Tibial nerve (tissue), 3 donors: Measurements from ENCODE around the gene ZFC3H1.

Experiments
- POLR2A ChIP-seq, 2 donors: fragments of 450-650 bp; IDR thresholded peaks; one replicate each; pipeline ENCODE4 v1.6.1; 2017; ENCODE audit warnings: antibody characterized with exemption in 2 of 2, mild to moderate bottlenecking in 2 of 2, moderate library complexity in 2 of 2
- TF ChIP-seq, protein P1 (sequence below), 5 experiments: fragments of 200-600 bp in 3 of 5; fragments of 450-650 bp in 2 of 5; sonication (generic) in 3 of 5; IDR thresholded peaks; one replicate each; pipeline ENCODE4 v1.5.1; 2016 to 2019; ENCODE audit warnings: antibody characterized with exemption in 5 of 5, mild to moderate bottlenecking in 3 of 5, moderate library complexity in 2 of 5

DNA sequence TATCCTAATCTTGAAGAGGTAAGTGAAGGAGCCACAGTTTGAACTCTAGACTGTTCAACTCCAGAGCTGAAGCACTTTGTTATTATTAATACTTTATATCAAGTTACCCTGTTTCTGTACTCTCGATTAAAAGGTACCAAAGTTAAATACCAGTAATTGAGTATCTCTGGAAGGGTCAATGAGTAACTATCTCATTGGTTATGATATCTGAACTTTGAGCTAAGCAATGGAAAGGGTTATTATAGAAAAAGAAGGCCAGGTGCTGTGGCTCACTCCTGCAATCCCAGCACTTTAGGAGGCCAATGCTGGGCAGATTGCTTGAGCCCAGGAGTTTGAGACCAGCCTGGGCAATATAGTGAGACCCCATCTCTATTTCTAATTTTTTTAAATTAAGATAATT lies 32.1 kb upstream of the ZFC3H1 start:
- TF ChIP-seq, protein P1, sequence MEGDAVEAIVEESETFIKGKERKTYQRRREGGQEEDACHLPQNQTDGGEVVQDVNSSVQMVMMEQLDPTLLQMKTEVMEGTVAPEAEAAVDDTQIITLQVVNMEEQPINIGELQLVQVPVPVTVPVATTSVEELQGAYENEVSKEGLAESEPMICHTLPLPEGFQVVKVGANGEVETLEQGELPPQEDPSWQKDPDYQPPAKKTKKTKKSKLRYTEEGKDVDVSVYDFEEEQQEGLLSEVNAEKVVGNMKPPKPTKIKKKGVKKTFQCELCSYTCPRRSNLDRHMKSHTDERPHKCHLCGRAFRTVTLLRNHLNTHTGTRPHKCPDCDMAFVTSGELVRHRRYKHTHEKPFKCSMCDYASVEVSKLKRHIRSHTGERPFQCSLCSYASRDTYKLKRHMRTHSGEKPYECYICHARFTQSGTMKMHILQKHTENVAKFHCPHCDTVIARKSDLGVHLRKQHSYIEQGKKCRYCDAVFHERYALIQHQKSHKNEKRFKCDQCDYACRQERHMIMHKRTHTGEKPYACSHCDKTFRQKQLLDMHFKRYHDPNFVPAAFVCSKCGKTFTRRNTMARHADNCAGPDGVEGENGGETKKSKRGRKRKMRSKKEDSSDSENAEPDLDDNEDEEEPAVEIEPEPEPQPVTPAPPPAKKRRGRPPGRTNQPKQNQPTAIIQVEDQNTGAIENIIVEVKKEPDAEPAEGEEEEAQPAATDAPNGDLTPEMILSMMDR (IDR thresholded peaks at IDR 0.05) = no peak
- TF ChIP-seq POLR2A (IDR thresholded peaks at IDR 0.05) = no peak
